OCI-LY7 (cell line): ENCODE results near the gene ACOXL.

Experiments used
- EZH2phosphoT487 ChIP-seq: fragments of 200-600 bp; sonication (generic); IDR thresholded peaks from 2 replicates; pipeline ENCODE4 v1.6.1; 2018; ENCODE audit warnings: low read depth, borderline replicate concordance, mild to moderate bottlenecking, mixed run types, antibody characterized with exemption, low read length, moderate library complexity, mixed read lengths
- TF ChIP-seq, protein P1 (sequence below): fragments of 200-600 bp; sonication (generic); conservative IDR thresholded peaks from 2 replicates; pipeline ENCODE4 v1.5.1; 2014; ENCODE audit warnings: mild to moderate bottlenecking, antibody characterized with exemption, low read length, moderate library complexity, mixed read lengths

DNA sequence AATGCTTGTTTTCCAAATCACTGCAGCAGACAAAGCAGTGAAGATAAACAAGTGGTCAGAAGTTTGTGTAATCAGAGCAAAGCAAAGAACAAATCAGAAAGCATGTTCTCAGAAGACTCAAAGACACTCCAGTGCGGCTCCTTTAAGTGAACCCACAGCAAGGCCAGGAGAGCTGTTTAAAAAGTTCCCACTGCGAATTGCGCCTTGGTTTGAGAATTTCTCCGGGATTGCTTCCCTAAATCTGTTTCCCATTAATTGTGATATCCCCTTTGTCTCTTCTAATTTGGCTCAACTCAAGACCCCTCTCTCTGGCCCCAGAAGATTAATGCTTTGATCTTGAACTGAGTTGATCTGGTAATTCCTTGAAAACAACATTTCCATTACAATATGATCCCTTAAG lies 265.9 kb downstream of the ACOXL start:
- TF ChIP-seq, protein P1, sequence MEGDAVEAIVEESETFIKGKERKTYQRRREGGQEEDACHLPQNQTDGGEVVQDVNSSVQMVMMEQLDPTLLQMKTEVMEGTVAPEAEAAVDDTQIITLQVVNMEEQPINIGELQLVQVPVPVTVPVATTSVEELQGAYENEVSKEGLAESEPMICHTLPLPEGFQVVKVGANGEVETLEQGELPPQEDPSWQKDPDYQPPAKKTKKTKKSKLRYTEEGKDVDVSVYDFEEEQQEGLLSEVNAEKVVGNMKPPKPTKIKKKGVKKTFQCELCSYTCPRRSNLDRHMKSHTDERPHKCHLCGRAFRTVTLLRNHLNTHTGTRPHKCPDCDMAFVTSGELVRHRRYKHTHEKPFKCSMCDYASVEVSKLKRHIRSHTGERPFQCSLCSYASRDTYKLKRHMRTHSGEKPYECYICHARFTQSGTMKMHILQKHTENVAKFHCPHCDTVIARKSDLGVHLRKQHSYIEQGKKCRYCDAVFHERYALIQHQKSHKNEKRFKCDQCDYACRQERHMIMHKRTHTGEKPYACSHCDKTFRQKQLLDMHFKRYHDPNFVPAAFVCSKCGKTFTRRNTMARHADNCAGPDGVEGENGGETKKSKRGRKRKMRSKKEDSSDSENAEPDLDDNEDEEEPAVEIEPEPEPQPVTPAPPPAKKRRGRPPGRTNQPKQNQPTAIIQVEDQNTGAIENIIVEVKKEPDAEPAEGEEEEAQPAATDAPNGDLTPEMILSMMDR: no peak
- no peak for TF ChIP-seq EZH2phosphoT487
